ENCODE data around the gene KDM7A.

KDM7A gene

GRCh38 chr7:140156460-140157080 lies 20.2 kb downstream of the KDM7A start:
- Histone ChIP-seq H3K4me1 (ENCODE audit: control insufficient read depth, insufficient read depth, low read length) (no peaks in the 10 kb centered on the region; the same call in 1 of the 2 replicates), H3K4me3 (ENCODE audit: low read depth, low read length) (no peak overlapping the region), H3K27ac (ENCODE audit: extremely low read depth, low read depth, low read length) (no peak overlapping the region), H3K9me3 (ENCODE audit: control insufficient read depth, insufficient read depth, low read depth, low read length) (no peaks in the 10 kb centered on the region), H3K36me3 (ENCODE audit: control insufficient read depth in 2 of 2, insufficient read depth in 1 of 2, low read length in 2 of 2) (no peaks in the 10 kb centered on the region)
- ChIA-PET CTCF (no interaction called here), POLR2A (interaction anchor here (0.6 kb wide), 1 partner anchor 8 kb away, joined by 3 read pairs; no protein-coding TSS in a partner anchor)
- TF ChIP-seq ZNF133 (tag by site-specific recombination; IDR thresholded peaks at IDR 0.05) (no peak), ZNF514 (tag by site-specific recombination; IDR thresholded peaks at IDR 0.05) (no peak), ZNF121 (tag by site-specific recombination; IDR thresholded peaks at IDR 0.05) (no peak), ZNF629 (tag by site-specific recombination; IDR thresholded peaks at IDR 0.05) (no peak), REST (tag by site-specific recombination; IDR thresholded peaks at IDR 0.05) (no peak), ZBTB48 (tag by site-specific recombination; IDR thresholded peaks at IDR 0.05) (no peak), ZBTB10 (tag by site-specific recombination; IDR thresholded peaks at IDR 0.05) (no peak), ZFP41 (tag by site-specific recombination; IDR thresholded peaks at IDR 0.05; ENCODE audit: borderline replicate concordance) (no peak), ZNF354C (tag by site-specific recombination; IDR thresholded peaks at IDR 0.05; ENCODE audit: borderline replicate concordance, low read depth) (no peak), ZBTB21 (tag by site-specific recombination; IDR thresholded peaks at IDR 0.05) (no peak), INSM2 (tag by site-specific recombination; IDR thresholded peaks at IDR 0.05) (no peak), HOXA7 (CRISPR knock-in tag; IDR thresholded peaks at IDR 0.05; ENCODE audit: borderline replicate concordance) (no peak)

GRCh38 chr7:140155428-140155827 lies 21.4 kb downstream of the KDM7A start:
- H3K27ac ChIP-seq (ENCODE audit: extremely low read depth, low read depth, low read length), result no peak overlapping the region
- peak; percentile 63 for TF ChIP-seq SCRT2 (tag by site-specific recombination; IDR thresholded peaks at IDR 0.05)
- no peak for TF ChIP-seq OVOL3 (tag by site-specific recombination; IDR thresholded peaks at IDR 0.05)
- H3K36me3 ChIP-seq (ENCODE audit: control insufficient read depth in 2 of 2, insufficient read depth in 1 of 2, low read length in 2 of 2), result no peaks in the 10 kb centered on the region
- ChIA-PET CTCF (interaction anchor here (0.7 kb wide), 1 partner anchor 69 kb away, joined by 3 read pairs; no protein-coding TSS in a partner anchor), POLR2A (no interaction called here)
- no peaks in the 10 kb centered on the region for H3K9me3 ChIP-seq (ENCODE audit: control insufficient read depth, insufficient read depth, low read depth, low read length)
- H3K4me1 ChIP-seq (ENCODE audit: control insufficient read depth, insufficient read depth, low read length), result no peaks in the 10 kb centered on the region; the same call in 1 of the 2 replicates
- no peak overlapping the region for H3K4me3 ChIP-seq (ENCODE audit: low read depth, low read length)

All from HEK293 (cell line).